ENCODE results near the gene RGS12. TPM values are rescaled to one million over a fixed set of nuclear protein-coding genes. Genes with fewer than 3 reads are reported as not detected.

Gene RGS12
- total RNA-seq, 1 donor from 2014 or later, result 116 TPM

- no peak for DNase-seq (ENCODE audit: low spot score)
- Mint-ChIP-seq H3K4me1 (ENCODE audit: unreplicated experiment) (peaks cover 89% of the 10 kb centered on the region), H3K36me3 (ENCODE audit: low read depth, unreplicated experiment) (peaks cover 12% of the 10 kb centered on the region), H3K4me3 (ENCODE audit: unreplicated experiment) (peak overlapping the region; percentile 68), H3K27me3 (ENCODE audit: unreplicated experiment) (peaks cover 4% of the 10 kb centered on the region), H3K9me3 (ENCODE audit: unreplicated experiment) (no peaks in the 10 kb centered on the region), H3K27ac (ENCODE audit: unreplicated experiment) (peak overlapping the region; percentile 69)
- no peak for TF ChIP-seq CTCF (IDR thresholded peaks at IDR 0.05; ENCODE audit: unreplicated experiment)
These were observed 9.5 kb downstream of the RGS12 start for GRCh38 chr4:3302173-3302785.

GRCh38 chr4:3302786-3303564 lies 10.2 kb downstream of the RGS12 start:
- Mint-ChIP-seq H3K36me3 (ENCODE audit: low read depth, unreplicated experiment) (peaks cover 8% of the 10 kb centered on the region), H3K27ac (ENCODE audit: unreplicated experiment) (peak overlapping the region; percentile 45)

GRCh38 chr4:3303565-3303824 lies 10.7 kb downstream of the RGS12 start:
- H3K4me1 Mint-ChIP-seq (ENCODE audit: unreplicated experiment), result peaks cover 89% of the 10 kb centered on the region
- H3K9me3 Mint-ChIP-seq (ENCODE audit: unreplicated experiment), result no peaks in the 10 kb centered on the region
- DNase-seq (ENCODE audit: low spot score), result no peak
- H3K36me3 Mint-ChIP-seq (ENCODE audit: low read depth, unreplicated experiment), result peaks cover 8% of the 10 kb centered on the region
- H3K27ac Mint-ChIP-seq (ENCODE audit: unreplicated experiment), result peak overlapping the region; percentile 45
- no peak for TF ChIP-seq CTCF (IDR thresholded peaks at IDR 0.05; ENCODE audit: unreplicated experiment)
- peaks cover 13% of the 10 kb centered on the region for H3K27me3 Mint-ChIP-seq (ENCODE audit: unreplicated experiment)
- H3K4me3 Mint-ChIP-seq (ENCODE audit: unreplicated experiment), result no peak overlapping the region

More at GRCh38 chr4:3302786-3303564, 10.2 kb downstream of the RGS12 start:
- TF ChIP-seq CTCF (IDR thresholded peaks at IDR 0.05; ENCODE audit: unreplicated experiment), result no peak
- Mint-ChIP-seq H3K9me3 (ENCODE audit: unreplicated experiment) (no peaks in the 10 kb centered on the region), H3K4me3 (ENCODE audit: unreplicated experiment) (no peak overlapping the region), H3K4me1 (ENCODE audit: unreplicated experiment) (peaks cover 89% of the 10 kb centered on the region), H3K27me3 (ENCODE audit: unreplicated experiment) (peaks cover 9% of the 10 kb centered on the region)
- DNase-seq (ENCODE audit: low spot score), result no peak

GRCh38 chr4:3303923-3304710 lies 11.3 kb downstream of the RGS12 start:
- Mint-ChIP-seq H3K36me3 (ENCODE audit: low read depth, unreplicated experiment) (peaks cover 8% of the 10 kb centered on the region), H3K4me3 (ENCODE audit: unreplicated experiment) (no peak overlapping the region), H3K9me3 (ENCODE audit: unreplicated experiment) (no peaks in the 10 kb centered on the region), H3K27ac (ENCODE audit: unreplicated experiment) (peak overlapping the region; percentile 99), H3K4me1 (ENCODE audit: unreplicated experiment) (peaks cover 87% of the 10 kb centered on the region), H3K27me3 (ENCODE audit: unreplicated experiment) (peaks cover 13% of the 10 kb centered on the region)
- DNase-seq (ENCODE audit: low spot score), result no peak
- TF ChIP-seq CTCF (IDR thresholded peaks at IDR 0.05; ENCODE audit: unreplicated experiment), result no peak
